ENCODE results near the gene SHPK.
"Not testable (repeated sequence)": the region's sequence is repeated elsewhere in the genome, so short reads cannot be mapped to it uniquely, and the experiment has no call there.

Gene SHPK

GRCh38 chr17:3589784-3590183 lies 46.3 kb downstream of the SHPK start:
- DNase-seq (ENCODE audit: low read depth) = no peak

- no peak for DNase-seq (ENCODE audit: low read depth)
These were observed 50.2 kb downstream of the SHPK start for GRCh38 chr17:3585826-3586225.

- no peak for DNase-seq (ENCODE audit: low read depth)
These were observed 52.6 kb downstream of the SHPK start for GRCh38 chr17:3583456-3583855.

- no peak for DNase-seq (ENCODE audit: low read depth)
These were observed 53.1 kb downstream of the SHPK start for GRCh38 chr17:3582915-3583314.

- not testable (repeated sequence) for DNase-seq (ENCODE audit: low read depth)
These were observed 57.4 kb downstream of the SHPK start for GRCh38 chr17:3578667-3579066.

- no peak for DNase-seq (ENCODE audit: low read depth)
These were observed 59.1 kb downstream of the SHPK start for GRCh38 chr17:3576970-3577369.

- no peak for DNase-seq (ENCODE audit: low read depth)
These were observed 60.5 kb downstream of the SHPK start for GRCh38 chr17:3575511-3575910.

GRCh38 chr17:3574231-3574630 lies 61.8 kb downstream of the SHPK start:
- DNase-seq (ENCODE audit: low read depth) = no peak

- DNase-seq (ENCODE audit: low read depth) = no peak
These were observed 62.6 kb downstream of the SHPK start for GRCh38 chr17:3573246-3574100.

- DNase-seq (ENCODE audit: low read depth) = no peak
These were observed 63.8 kb downstream of the SHPK start for GRCh38 chr17:3572231-3572630.

GRCh38 chr17:3571043-3571900 lies 64.8 kb downstream of the SHPK start:
- no peak for DNase-seq (ENCODE audit: low read depth)

- no peak for DNase-seq (ENCODE audit: low read depth)
These were observed 66.4 kb downstream of the SHPK start for GRCh38 chr17:3569534-3570137.

- DNase-seq (ENCODE audit: low read depth) = no peak
These were observed 69.5 kb downstream of the SHPK start for GRCh38 chr17:3566551-3566950.

GRCh38 chr17:3565143-3565542 lies 70.9 kb downstream of the SHPK start:
- DNase-seq (ENCODE audit: low read depth) = no peak

- not testable (repeated sequence) for DNase-seq (ENCODE audit: low read depth)
These were observed 71.8 kb downstream of the SHPK start for GRCh38 chr17:3564241-3564640.

- no peak for DNase-seq (ENCODE audit: low read depth)
These were observed 76.8 kb downstream of the SHPK start for GRCh38 chr17:3559270-3559645.

- DNase-seq (ENCODE audit: low read depth) = peak; percentile 44
These were observed 77.3 kb downstream of the SHPK start for GRCh38 chr17:3558603-3559269.

All from activated T-cell treated with anti-CD3 and anti-CD28 coated beads for 48 hours (primary cell).